MV-4-11 (cell line): ENCODE results near the gene FGD3.
"Not testable (repeated sequence)": the region's sequence is repeated elsewhere in the genome, so short reads cannot be mapped to it uniquely, and the experiment has no call there.

ENCODE experiments used
- DNase-seq: peaks from one replicate; lab custom pipeline; 2025; lab: John Stamatoyannopoulos, UW

FGD3 gene

GRCh38 chr9:92947268-92948037, at the start of gene FGD3:
Gene FGD3 (plus strand): TSS chr9:92947523. CDS start chr9:92976257, 28,734 bp downstream.
- no peak for DNase-seq

DNA sequence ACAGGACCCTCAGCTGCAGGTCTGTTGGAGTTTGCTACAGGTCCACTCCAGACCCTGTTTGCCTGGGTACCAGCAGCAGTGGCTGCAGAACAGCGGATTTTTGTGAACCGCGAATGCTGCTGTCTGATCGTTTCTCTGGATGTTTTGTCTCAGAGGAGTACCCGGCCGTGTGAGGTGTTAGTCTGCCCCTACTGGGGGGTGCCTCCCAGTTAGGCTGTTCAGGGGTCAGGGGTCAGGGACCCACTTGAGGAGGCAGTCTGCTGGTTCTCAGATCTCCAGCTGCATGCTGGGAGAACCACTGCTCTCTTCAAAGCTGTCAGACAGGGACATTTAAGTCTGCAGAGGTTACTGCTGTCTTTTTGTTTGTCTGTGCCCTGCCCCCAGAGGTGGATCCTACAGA, 42.2 kb upstream of the FGD3 start:
- not testable (repeated sequence) for DNase-seq

DNA sequence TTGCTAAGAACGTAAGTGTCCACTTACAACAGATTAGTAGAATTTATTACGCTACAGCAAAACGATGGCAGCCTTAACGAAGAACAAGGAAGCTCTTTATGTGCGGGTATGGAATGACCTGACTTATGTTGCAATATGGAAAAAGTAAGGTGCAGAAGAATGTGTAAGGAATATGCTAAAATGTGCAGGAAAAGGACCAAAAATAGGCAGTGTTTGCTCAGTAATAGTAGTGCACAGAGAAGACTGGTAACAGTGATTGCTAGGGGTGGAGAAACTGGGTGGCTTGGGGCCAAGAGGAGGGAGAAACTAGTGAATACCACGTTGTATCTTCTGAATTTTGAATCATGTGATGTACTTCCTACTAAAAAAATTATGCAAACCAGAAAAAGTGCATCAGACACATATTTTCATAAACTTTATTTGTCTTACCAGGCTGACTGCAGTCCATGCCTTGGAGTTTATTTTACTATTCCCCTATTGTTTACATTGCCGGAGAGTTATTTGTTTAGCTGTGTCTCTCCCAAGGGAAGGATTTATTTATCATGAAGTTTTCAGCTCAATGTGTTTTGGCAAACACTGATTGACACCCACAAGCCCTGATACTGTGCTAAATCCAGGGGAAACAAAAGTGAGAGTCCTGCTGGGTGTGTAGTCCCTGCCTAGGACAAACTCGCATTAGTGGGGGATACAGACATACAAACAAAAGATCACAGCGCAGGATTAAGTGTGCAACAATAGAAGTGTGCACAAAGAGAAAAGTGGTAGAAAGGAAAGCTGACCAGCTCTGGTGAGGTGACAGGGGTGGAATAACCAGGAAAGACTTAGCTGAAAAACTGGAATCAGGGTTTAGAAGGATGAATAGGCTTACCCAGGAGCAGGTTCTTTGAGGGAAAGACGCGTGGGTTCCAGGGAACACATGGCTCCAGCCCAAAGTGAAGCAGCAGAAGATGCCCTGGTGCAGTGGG, 35.5 kb upstream of the FGD3 start:
- no peak for DNase-seq

- peak; percentile 90 for DNase-seq
These were observed 30.0 kb upstream of the FGD3 start for GRCh38 chr9:92917176-92917800.

DNA sequence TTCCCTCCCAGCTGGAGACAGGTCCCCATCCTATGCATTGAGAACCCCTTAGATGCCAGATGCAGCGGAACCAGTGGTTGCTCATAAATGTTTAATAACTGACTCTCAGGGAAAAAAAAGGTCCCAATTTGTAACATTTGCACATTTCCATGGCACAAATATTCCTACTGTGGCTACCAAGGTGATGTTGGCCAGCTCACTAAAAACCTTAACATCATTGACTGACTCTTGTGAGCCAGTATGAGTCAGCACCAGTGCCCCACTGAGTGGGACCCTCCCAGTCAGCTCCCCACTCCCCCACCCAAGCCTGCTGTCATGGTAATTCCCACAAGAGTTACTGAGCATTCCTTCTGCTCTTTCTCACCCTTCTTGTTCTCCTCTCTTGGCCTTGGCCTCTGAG, 26.9 kb upstream of the FGD3 start:
- no peak for DNase-seq

GRCh38 chr9:92931606-92932005, 15.7 kb upstream of the FGD3 start:
- DNase-seq: peak; percentile 6

GRCh38 chr9:92934321-92934720, 13.0 kb upstream of the FGD3 start:
- DNase-seq: no peak

DNA sequence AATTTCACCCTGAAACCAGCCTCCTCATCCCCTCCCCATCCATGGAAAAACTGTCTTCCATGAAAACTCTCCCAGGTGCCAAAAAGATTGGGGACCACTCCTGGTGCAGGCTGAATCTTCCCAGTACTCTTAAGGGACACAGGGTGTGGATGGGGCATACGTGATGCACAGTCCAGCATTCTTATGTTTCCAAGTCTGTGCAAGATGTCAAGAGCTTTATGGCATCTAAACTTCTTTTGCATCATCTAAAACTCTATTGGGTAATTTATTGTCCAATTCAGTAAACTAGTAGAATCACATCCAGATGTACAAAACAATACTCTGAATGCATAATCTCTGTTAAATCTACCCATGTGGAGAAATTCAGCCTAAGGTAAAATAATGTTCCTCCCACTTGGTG, 9.3 kb upstream of the FGD3 start:
- DNase-seq: no peak

GRCh38 chr9:92941861-92942260, 5.5 kb upstream of the FGD3 start:
- no peak for DNase-seq

- no peak for DNase-seq
These were observed 4.4 kb upstream of the FGD3 start for GRCh38 chr9:92942688-92943616.

GRCh38 chr9:92944921-92945320, 2.4 kb upstream of the FGD3 start:
- no peak for DNase-seq

DNA sequence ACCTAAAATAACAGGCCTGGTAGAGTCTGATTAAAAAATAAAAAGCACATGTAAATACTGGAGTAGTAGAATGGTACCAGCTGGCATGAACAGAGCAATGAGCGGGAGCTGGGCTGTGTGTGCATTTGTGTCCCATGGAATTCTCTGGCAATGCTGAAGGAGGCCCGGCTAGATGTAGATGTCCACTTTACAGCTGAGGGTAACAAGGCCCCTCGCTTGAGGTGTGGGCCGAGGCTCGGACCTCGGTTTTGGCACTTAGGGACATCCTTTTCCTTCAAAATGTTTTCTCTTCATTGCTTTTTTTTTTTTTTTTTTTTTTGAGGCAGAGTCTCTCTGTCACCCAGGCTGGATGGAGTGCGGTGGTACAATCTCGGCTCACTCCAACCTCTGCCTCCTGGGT, 1.5 kb upstream of the FGD3 start:
- no peak for DNase-seq

DNA sequence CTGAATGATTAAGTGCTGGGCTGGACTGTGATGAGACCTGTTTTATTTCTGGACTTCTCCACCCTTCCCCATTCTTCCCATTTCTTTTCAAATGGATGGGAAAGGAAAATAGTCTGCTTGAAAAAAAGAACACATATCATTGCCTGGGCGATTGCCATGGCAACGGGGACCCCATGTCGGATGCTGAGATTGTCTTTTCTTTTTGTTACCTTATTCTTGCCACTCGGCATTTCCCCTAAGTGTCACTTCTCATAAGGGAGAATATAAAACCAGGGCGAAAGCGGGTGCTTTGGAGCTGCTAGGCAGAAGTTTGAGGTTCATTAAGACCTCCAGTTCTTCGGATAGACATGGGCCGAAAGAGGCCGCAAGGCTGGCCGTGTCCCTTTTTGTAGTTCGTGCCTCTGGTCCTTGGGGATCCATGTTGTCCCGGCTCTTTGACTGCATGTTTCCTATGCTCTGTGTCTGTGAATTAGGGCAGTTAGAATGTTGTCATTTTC, 763 bp downstream of the FGD3 start:
- no peak for DNase-seq

DNA sequence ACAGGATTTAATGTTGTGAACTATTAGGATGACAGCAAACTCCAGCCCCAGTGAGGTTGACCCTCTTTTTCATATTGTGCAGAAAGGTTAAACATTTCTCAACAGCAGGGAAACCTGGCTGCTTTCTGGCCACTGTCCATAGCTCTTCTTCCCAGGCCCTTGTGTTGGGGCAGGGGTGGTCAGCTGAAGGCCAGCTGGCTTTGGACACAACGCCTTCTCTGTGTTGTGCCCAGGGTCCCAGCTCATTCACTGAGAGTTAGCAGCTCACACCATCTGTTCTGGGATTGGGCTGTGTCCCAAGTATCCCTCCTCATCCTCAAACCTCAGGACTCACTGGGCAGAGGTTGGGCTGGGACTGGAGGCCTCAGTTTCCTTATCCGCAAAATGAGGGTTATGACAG, 1.3 kb downstream of the FGD3 start:
- DNase-seq: no peak

DNA sequence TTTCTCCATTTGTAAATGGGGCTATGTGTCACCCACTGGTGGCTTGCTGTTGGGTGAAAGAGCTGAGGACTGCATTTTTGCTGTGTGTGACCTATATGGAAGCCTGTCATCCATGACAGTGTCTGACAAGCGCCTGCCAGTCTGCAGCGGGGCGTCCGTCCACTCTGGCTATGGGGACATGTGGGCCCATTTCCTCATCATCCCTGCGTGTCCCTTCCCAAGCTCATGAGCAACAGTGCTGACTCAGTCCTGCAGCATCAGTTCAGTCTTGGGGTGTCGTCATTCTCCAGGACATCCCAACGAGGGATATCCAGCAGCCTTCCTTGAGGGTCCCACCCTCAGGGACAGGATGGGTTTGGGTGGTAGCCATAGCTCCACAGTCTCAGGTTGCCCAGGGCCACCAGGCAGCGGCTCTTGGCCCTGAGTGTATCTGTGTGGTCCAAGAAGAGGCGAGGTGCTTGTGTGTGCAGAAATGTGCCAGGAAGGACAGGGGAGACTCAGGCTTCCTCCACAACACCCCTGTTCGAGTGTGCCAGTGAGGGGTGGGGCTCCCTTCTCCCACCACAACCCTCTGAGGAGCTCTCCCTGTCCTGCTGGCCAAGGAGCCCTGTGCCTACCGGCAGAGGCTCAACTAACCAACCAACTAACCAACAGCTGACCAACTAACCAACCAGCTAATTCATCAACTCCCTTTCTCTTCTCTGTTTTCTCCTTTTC, 2.1 kb downstream of the FGD3 start:
- no peak for DNase-seq

DNA sequence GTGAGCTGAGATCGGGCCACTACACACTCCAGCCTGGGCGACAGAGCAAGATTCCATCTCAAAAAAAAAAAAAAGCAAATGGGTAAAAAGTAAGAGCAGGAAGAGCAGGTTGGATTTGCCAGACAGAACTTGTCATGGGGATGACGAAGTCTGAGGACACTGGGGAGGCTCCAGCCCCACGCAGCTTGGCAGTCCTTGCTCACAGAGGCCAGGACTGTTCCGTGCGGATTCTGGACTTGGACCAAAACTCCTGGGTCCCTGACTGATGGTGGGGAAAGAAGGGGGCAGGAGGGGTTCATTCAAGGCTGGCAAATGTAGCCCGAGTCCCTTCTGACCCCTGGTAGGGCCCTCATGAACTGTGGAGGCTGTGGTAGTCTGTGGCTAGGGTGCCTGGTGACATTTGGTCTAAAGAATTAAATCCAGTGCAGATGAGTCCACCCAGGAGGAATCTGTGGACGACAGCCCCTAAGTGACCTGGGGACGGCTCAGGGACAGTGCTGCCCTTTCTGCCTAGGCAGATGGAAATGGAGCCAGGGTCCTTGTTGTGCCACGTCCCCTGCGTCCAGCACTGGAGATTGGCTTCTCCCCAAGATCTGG, 3.1 kb downstream of the FGD3 start:
- no peak for DNase-seq

- no peak for DNase-seq
These were observed 5.7 kb downstream of the FGD3 start for GRCh38 chr9:92952906-92953610.

DNA sequence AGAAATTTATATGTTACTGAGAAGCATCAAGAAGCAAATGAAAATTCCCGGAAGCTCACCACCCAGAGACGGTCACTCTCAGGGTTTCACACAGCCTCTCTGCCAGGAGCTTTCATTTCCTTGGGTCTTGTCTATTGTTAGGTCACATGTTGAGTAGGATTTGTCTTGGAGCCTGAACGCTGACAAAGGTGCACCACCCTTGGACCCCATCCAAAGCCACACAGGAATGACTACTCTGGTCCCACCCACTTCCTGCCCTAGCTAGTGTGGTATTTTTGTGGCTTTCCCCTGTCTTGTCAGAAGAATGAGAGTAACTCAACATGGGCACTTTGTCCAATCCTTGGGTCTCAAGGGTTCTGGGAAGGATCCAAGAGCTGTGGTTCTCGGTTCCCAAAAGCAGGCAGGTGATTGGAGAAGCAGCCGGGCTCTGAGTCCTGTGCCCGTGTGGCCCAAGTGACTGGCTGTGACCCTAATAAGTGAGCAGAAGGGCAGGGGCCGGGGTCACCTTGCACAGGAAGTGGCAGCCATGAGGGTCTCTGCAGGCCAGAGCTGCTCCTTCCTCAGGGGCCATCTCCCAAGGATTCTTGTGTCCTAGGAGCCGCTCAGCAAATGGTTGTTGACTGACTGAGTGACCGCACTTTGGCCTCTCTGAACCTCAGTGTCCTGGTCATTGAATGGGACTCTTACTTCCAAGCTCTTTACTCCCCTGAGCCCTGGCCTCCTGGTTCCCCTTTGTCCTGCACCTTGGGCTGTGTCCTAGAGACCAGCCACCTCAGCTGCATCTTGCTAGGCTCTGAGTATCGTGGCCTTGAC, 6.9 kb downstream of the FGD3 start:
- DNase-seq: peak; percentile 24

DNA sequence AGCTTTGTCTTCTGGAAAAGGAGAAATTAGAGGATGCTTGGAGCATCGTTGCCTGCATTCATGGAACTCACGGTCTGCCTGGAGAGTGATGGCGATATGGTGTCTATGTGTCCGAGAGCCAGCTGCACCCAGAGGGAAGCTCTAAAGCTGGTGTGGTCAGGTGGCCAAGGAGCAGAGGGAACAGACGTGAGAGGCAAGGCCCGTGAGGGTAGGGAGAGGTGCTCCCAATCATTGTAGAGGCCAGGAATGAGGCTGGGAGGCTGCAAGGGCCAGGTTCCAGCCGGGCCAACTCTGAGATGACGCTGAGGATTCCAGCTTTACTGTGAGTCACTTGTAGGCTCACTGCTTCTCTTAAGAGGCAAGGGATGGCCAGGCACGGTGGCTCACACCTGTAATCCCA, 7.6 kb downstream of the FGD3 start:
- DNase-seq: no peak
